ENCODE results near the gene C2CD2.

C2CD2 gene

GRCh38 chr21:41932576-41933312 lies 21.1 kb downstream of the C2CD2 start:
- DNase-seq (ENCODE audit: low read depth), result no peak

- peak; percentile 68 for DNase-seq (ENCODE audit: low read depth)
Observed at GRCh38 chr21:41932191-41932575, 21.6 kb downstream of the C2CD2 start.

GRCh38 chr21:41931041-41931451 lies 22.8 kb downstream of the C2CD2 start:
- no peak for DNase-seq (ENCODE audit: low read depth)

GRCh38 chr21:41929248-41929647 lies 24.6 kb downstream of the C2CD2 start:
- no peak for DNase-seq (ENCODE audit: low read depth)

- no peak for DNase-seq (ENCODE audit: low read depth)
Observed at GRCh38 chr21:41928621-41929220, 25.1 kb downstream of the C2CD2 start.

- DNase-seq (ENCODE audit: low read depth), result no peak
Observed at GRCh38 chr21:41927727-41928409, 25.9 kb downstream of the C2CD2 start.

GRCh38 chr21:41926807-41927171 lies 27.0 kb downstream of the C2CD2 start:
- DNase-seq (ENCODE audit: low read depth), result no peak

- peak; percentile 36 for DNase-seq (ENCODE audit: low read depth)
Observed at GRCh38 chr21:41926117-41926806, 27.6 kb downstream of the C2CD2 start.

GRCh38 chr21:41925767-41926116 lies 28.1 kb downstream of the C2CD2 start:
- DNase-seq (ENCODE audit: low read depth), result no peak

GRCh38 chr21:41924368-41924754 lies 29.5 kb downstream of the C2CD2 start:
- no peak for DNase-seq (ENCODE audit: low read depth)

GRCh38 chr21:41923631-41924367 lies 30.0 kb downstream of the C2CD2 start:
- DNase-seq (ENCODE audit: low read depth), result no peak

- no peak for DNase-seq (ENCODE audit: low read depth)
Observed at GRCh38 chr21:41923186-41923585, 30.6 kb downstream of the C2CD2 start.

GRCh38 chr21:41921021-41921420 lies 32.8 kb downstream of the C2CD2 start:
- no peak for DNase-seq (ENCODE audit: low read depth)

- no peak for DNase-seq (ENCODE audit: low read depth)
Observed at GRCh38 chr21:41920476-41920875, 33.3 kb downstream of the C2CD2 start.

- no peak for DNase-seq (ENCODE audit: low read depth)
Observed at GRCh38 chr21:41919666-41920398, 34.0 kb downstream of the C2CD2 start.

- no peak for DNase-seq (ENCODE audit: low read depth)
Observed at GRCh38 chr21:41918561-41919358, 35.1 kb downstream of the C2CD2 start.

GRCh38 chr21:41917531-41917930 lies 36.3 kb downstream of the C2CD2 start:
- DNase-seq (ENCODE audit: low read depth), result no peak

GRCh38 chr21:41916888-41917433 lies 36.9 kb downstream of the C2CD2 start:
- no peak for DNase-seq (ENCODE audit: low read depth)

- no peak for DNase-seq (ENCODE audit: low read depth)
Observed at GRCh38 chr21:41914965-41915364, 38.9 kb downstream of the C2CD2 start.

GRCh38 chr21:41914358-41914757 lies 39.5 kb downstream of the C2CD2 start:
- no peak for DNase-seq (ENCODE audit: low read depth)

Measured in GM04504 (cell line).